NB4 (cell line): Measurements from ENCODE around the gene UBL7.

Experiments
- MYC ChIP-seq: IDR thresholded peaks from 2 replicates; pipeline ENCODE4 v1.6.1; 2011; ENCODE audit warnings: low read depth, low read length
- POLR2A ChIP-seq: IDR thresholded peaks from 2 replicates; pipeline ENCODE4 v1.6.1; 2011; ENCODE audit warnings: mild to moderate bottlenecking; ENCODE audit not compliant: insufficient read length; ENCODE audit errors: extremely low read depth
- TF ChIP-seq, protein P1 (sequence below): IDR thresholded peaks from one replicate; pipeline ENCODE4 v1.5.1; 2012; ENCODE audit warnings: low read depth, low read length
- TF ChIP-seq, protein P2 (sequence below): IDR thresholded peaks from 2 replicates; pipeline ENCODE4 v1.6.1; 2011; ENCODE audit warnings: low read depth, low read length

DNA sequence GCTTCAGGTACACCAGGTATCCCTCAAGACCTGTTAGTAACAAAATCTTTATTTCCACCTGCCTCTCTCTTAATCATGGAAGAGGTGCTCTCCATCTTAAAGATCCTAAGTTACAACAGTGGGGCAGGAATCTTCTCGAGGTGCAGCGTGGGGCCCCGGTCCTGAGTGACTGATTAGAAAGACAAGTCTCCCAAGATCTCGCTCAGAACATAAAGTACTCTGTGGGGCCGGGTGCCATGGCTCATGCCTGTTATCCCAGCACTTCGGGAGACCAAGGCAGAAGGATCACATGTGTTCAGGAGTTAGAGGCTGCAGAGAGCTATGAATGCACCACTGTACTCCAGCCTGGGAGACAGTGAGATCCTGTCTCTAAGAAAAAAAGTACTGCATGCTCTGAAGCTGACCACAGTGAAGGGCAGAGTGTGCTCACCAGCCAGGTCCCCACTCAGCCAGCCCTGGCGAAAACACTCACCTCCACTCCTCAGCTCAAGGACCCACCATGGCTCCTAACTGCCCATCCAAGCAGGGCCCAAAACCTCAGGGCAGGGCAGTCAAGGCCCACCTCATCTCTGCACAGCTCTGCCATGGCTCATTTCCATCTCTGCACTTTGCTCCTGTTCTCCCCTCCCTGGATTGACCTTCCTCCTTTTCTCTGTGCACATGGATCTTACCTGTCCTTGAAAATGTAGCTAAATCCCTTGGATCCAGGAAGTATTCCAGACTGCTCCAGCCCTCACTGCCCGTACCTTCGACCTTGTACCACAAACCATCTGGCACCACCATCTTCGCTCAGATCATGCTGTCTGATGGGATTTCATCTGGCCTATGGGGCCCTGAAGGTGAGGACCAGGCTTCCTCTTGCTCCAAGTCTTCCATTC is 34.3 kb downstream of the UBL7 start:
- TF ChIP-seq, protein P1, sequence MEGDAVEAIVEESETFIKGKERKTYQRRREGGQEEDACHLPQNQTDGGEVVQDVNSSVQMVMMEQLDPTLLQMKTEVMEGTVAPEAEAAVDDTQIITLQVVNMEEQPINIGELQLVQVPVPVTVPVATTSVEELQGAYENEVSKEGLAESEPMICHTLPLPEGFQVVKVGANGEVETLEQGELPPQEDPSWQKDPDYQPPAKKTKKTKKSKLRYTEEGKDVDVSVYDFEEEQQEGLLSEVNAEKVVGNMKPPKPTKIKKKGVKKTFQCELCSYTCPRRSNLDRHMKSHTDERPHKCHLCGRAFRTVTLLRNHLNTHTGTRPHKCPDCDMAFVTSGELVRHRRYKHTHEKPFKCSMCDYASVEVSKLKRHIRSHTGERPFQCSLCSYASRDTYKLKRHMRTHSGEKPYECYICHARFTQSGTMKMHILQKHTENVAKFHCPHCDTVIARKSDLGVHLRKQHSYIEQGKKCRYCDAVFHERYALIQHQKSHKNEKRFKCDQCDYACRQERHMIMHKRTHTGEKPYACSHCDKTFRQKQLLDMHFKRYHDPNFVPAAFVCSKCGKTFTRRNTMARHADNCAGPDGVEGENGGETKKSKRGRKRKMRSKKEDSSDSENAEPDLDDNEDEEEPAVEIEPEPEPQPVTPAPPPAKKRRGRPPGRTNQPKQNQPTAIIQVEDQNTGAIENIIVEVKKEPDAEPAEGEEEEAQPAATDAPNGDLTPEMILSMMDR = no peak
- TF ChIP-seq POLR2A (no peak), MYC (no peak)
- TF ChIP-seq, protein P2, sequence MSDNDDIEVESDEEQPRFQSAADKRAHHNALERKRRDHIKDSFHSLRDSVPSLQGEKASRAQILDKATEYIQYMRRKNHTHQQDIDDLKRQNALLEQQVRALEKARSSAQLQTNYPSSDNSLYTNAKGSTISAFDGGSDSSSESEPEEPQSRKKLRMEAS = no peak
